Activated naive CD4-positive, alpha-beta T cell treated with anti-CD3 and anti-CD28 coated beads for 36 hours (primary cell): Measurements from ENCODE around the gene SULT4A1. TPM values are rescaled to one million over a fixed set of nuclear protein-coding genes. Genes with fewer than 3 reads are reported as not detected.
A peak's percentile ranks its signal among the peaks of the same experiment; 100 is the strongest.
"Not testable (repeated sequence)": the region's sequence is repeated elsewhere in the genome, so short reads cannot be mapped to it uniquely, and the experiment has no call there.

Experiments
- CTCF ChIA-PET: fragments of 350-600 bp; sonication (Branson Sonifier 250); formaldehyde crosslinking; loops from one replicate; lab custom pipeline; 2021; ENCODE audit warnings: antibody characterized with exemption; lab: Charles Lee
- DNase-seq: peaks from one replicate; pipeline ENCODE4 v3.0.0-alpha.2; 2020
- H3K27ac Mint-ChIP-seq: one replicate; pipeline ENCODE4 v1.8.0; 2021; ENCODE audit warnings: mild to moderate bottlenecking, mixed read lengths
- H3K27me3 Mint-ChIP-seq: one replicate; pipeline ENCODE4 v1.8.0; 2021; ENCODE audit warnings: low read depth, mixed read lengths
- H3K36me3 Mint-ChIP-seq: one replicate; pipeline ENCODE4 v1.8.0; 2021; ENCODE audit warnings: low read depth, mixed read lengths
- H3K4me1 Mint-ChIP-seq: one replicate; pipeline ENCODE4 v1.8.0; 2021; ENCODE audit warnings: low read depth, mixed read lengths
- H3K4me3 Mint-ChIP-seq: one replicate; pipeline ENCODE4 v1.8.0; 2021; ENCODE audit warnings: mild to moderate bottlenecking, moderate library complexity, mixed read lengths
- H3K9me3 Mint-ChIP-seq: one replicate; pipeline ENCODE4 v1.8.0; 2021; ENCODE audit warnings: mixed read lengths
- intact Hi-C: fragments of 100-400 bp; cut with micrococcal nuclease; formaldehyde crosslinking; loops from one replicate; pipeline ENCODE4 v1.15.1; 2023
- total RNA-seq, 2 experiments: library from RNA; stranded (reverse); gene quantifications; one replicate each; pipeline ENCODE4 v1.2.3, GENCODE V29; 2021

The SULT4A1 gene
- total RNA-seq, 2 experiments from 2014 or later, result not detected

- no peak for DNase-seq
- CTCF ChIA-PET, result interaction anchor here (1.0 kb wide), 1 partner anchor 8 kb away, joined by 3 read pairs; no protein-coding TSS in a partner anchor
- Mint-ChIP-seq H3K4me3 (no peak overlapping the region), H3K9me3 (no peaks in the 10 kb centered on the region), H3K27me3 (peaks cover 25% of the 10 kb centered on the region), H3K36me3 (no peaks in the 10 kb centered on the region), H3K27ac (no peak overlapping the region), H3K4me1 (no peaks in the 10 kb centered on the region)
- intact Hi-C loops, result no loop called here
Observed at GRCh38 chr22:43876866-43877509, 14.7 kb upstream of the SULT4A1 start.

- Mint-ChIP-seq H3K9me3 (peaks cover 2% of the 10 kb centered on the region), H3K4me1 (no peaks in the 10 kb centered on the region), H3K4me3 (no peak overlapping the region), H3K27ac (no peak overlapping the region), H3K36me3 (no peaks in the 10 kb centered on the region), H3K27me3 (peaks cover 24% of the 10 kb centered on the region)
- intact Hi-C loops, result no loop called here
- no peak for DNase-seq
- CTCF ChIA-PET, result no interaction called here
Observed at GRCh38 chr22:43869799-43870198, 7.5 kb upstream of the SULT4A1 start.

GRCh38 chr22:43869001-43869400 lies 6.7 kb upstream of the SULT4A1 start:
- intact Hi-C loops, DNase-seq, H3K4me1 Mint-ChIP-seq, H3K27ac Mint-ChIP-seq, CTCF ChIA-PET, H3K9me3 Mint-ChIP-seq, H3K4me3 Mint-ChIP-seq, H3K36me3 Mint-ChIP-seq: not testable (repeated sequence)
- H3K27me3 Mint-ChIP-seq, result peaks cover 31% of the 10 kb centered on the region

GRCh38 chr22:43867839-43868635 lies 5.7 kb upstream of the SULT4A1 start:
- CTCF ChIA-PET, result no interaction called here

GRCh38 chr22:43862882-43863202 lies 529 bp upstream of the SULT4A1 start:
- peaks cover 65% of the 10 kb centered on the region for H3K27me3 Mint-ChIP-seq
- peak overlapping the region; percentile 34 for H3K4me3 Mint-ChIP-seq
- no peaks in the 10 kb centered on the region for H3K36me3 Mint-ChIP-seq
- CTCF ChIA-PET, result no interaction called here
- H3K27ac Mint-ChIP-seq, result no peak overlapping the region
- intact Hi-C loops, result no loop called here
- no peak for DNase-seq
- no peaks in the 10 kb centered on the region for H3K9me3 Mint-ChIP-seq
- H3K4me1 Mint-ChIP-seq, result peaks cover 4% of the 10 kb centered on the region

More at GRCh38 chr22:43867839-43868635, 5.7 kb upstream of the SULT4A1 start:
- H3K36me3 Mint-ChIP-seq, result no peaks in the 10 kb centered on the region
- H3K9me3 Mint-ChIP-seq, result peaks cover 2% of the 10 kb centered on the region
- no peak overlapping the region for H3K4me3 Mint-ChIP-seq
- peak; percentile 50 for DNase-seq
- no peaks in the 10 kb centered on the region for H3K4me1 Mint-ChIP-seq
- no peak overlapping the region for H3K27ac Mint-ChIP-seq
- intact Hi-C loops, result no loop called here
- H3K27me3 Mint-ChIP-seq, result peaks cover 35% of the 10 kb centered on the region

- peaks cover 64% of the 10 kb centered on the region for H3K27me3 Mint-ChIP-seq
- CTCF ChIA-PET, result no interaction called here
- H3K4me1 Mint-ChIP-seq, result peaks cover 4% of the 10 kb centered on the region
- no peak overlapping the region for H3K27ac Mint-ChIP-seq
- no peaks in the 10 kb centered on the region for H3K36me3 Mint-ChIP-seq
- H3K9me3 Mint-ChIP-seq, result peaks cover 3% of the 10 kb centered on the region
- DNase-seq, result no peak
- H3K4me3 Mint-ChIP-seq, result no peak overlapping the region
- intact Hi-C loops, result no loop called here
Observed at GRCh38 chr22:43861529-43861928, 784 bp downstream of the SULT4A1 start.

GRCh38 chr22:43860831-43861230 lies 1.5 kb downstream of the SULT4A1 start:
- Mint-ChIP-seq H3K9me3 (peaks cover 6% of the 10 kb centered on the region), H3K4me1 (peaks cover 4% of the 10 kb centered on the region), H3K4me3 (no peak overlapping the region), H3K27ac (no peak overlapping the region), H3K36me3 (no peaks in the 10 kb centered on the region), H3K27me3 (peaks cover 64% of the 10 kb centered on the region)
- intact Hi-C loops, result no loop called here
- no peak for DNase-seq
- CTCF ChIA-PET, result no interaction called here

- CTCF ChIA-PET, result no interaction called here
- H3K4me3 Mint-ChIP-seq, result no peak overlapping the region
- H3K36me3 Mint-ChIP-seq, result no peaks in the 10 kb centered on the region
- H3K27me3 Mint-ChIP-seq, result peaks cover 63% of the 10 kb centered on the region
- peaks cover 6% of the 10 kb centered on the region for H3K9me3 Mint-ChIP-seq
- intact Hi-C loops, result no loop called here
- peaks cover 4% of the 10 kb centered on the region for H3K4me1 Mint-ChIP-seq
- H3K27ac Mint-ChIP-seq, result no peak overlapping the region
- no peak for DNase-seq
Observed at GRCh38 chr22:43860126-43860525, 2.2 kb downstream of the SULT4A1 start.

GRCh38 chr22:43859621-43860020 lies 2.7 kb downstream of the SULT4A1 start:
- H3K4me3 Mint-ChIP-seq, result no peak overlapping the region
- peaks cover 4% of the 10 kb centered on the region for H3K4me1 Mint-ChIP-seq
- H3K9me3 Mint-ChIP-seq, result peaks cover 6% of the 10 kb centered on the region
- intact Hi-C loops, result no loop called here
- CTCF ChIA-PET, result no interaction called here
- H3K27me3 Mint-ChIP-seq, result peaks cover 62% of the 10 kb centered on the region
- H3K27ac Mint-ChIP-seq, result no peak overlapping the region
- DNase-seq, result no peak
- no peaks in the 10 kb centered on the region for H3K36me3 Mint-ChIP-seq

GRCh38 chr22:43859176-43859575 lies 3.1 kb downstream of the SULT4A1 start:
- Mint-ChIP-seq H3K27ac (no peak overlapping the region), H3K9me3 (peaks cover 6% of the 10 kb centered on the region), H3K36me3 (no peaks in the 10 kb centered on the region), H3K4me1 (peaks cover 4% of the 10 kb centered on the region), H3K27me3 (peaks cover 58% of the 10 kb centered on the region), H3K4me3 (no peak overlapping the region)
- CTCF ChIA-PET, result no interaction called here
- no peak for DNase-seq
- intact Hi-C loops, result no loop called here

- CTCF ChIA-PET, result no interaction called here
- intact Hi-C loops, result no loop called here
- H3K9me3 Mint-ChIP-seq, result peaks cover 6% of the 10 kb centered on the region
- peaks cover 52% of the 10 kb centered on the region for H3K27me3 Mint-ChIP-seq
- no peak overlapping the region for H3K4me3 Mint-ChIP-seq
- H3K4me1 Mint-ChIP-seq, result peaks cover 4% of the 10 kb centered on the region
- no peak overlapping the region for H3K27ac Mint-ChIP-seq
- no peak for DNase-seq
- no peaks in the 10 kb centered on the region for H3K36me3 Mint-ChIP-seq
Observed at GRCh38 chr22:43858156-43858895, 4.0 kb downstream of the SULT4A1 start.

GRCh38 chr22:43857367-43857766 lies 4.9 kb downstream of the SULT4A1 start:
- DNase-seq, result no peak
- Mint-ChIP-seq H3K9me3 (peaks cover 6% of the 10 kb centered on the region), H3K27me3 (peaks cover 48% of the 10 kb centered on the region), H3K36me3 (no peaks in the 10 kb centered on the region), H3K4me1 (no peaks in the 10 kb centered on the region), H3K27ac (no peak overlapping the region), H3K4me3 (no peak overlapping the region)
- intact Hi-C loops, result no loop called here
- CTCF ChIA-PET, result no interaction called here
